HEK293 (cell line): Measurements from ENCODE around the gene ADAMTS16.
A peak's percentile ranks its signal among the peaks of the same experiment; 100 is the strongest.

Experiments
- FEZF1 ChIP-seq: fragments of 450-650 bp; formaldehyde crosslinking; IDR thresholded peaks from 2 replicates; pipeline ENCODE4 v1.5.1; 2016; ENCODE audit warnings: missing biosample characterization, missing genetic modification characterization
- GLI4 ChIP-seq: fragments of 450-650 bp; formaldehyde crosslinking; IDR thresholded peaks from 2 replicates; pipeline ENCODE4 v1.5.1; 2016; ENCODE audit warnings: missing biosample characterization, missing genetic modification characterization
- GLIS2 ChIP-seq: fragments of 450-650 bp; formaldehyde crosslinking; IDR thresholded peaks from 2 replicates; pipeline ENCODE4 v1.5.1; 2016; ENCODE audit warnings: missing biosample characterization, missing genetic modification characterization
- HIC1 ChIP-seq: fragments of 450-650 bp; formaldehyde crosslinking; IDR thresholded peaks from 2 replicates; pipeline ENCODE4 v1.5.1; 2016; ENCODE audit warnings: missing biosample characterization, missing genetic modification characterization
- INSM2 ChIP-seq: fragments of 450-650 bp; formaldehyde crosslinking; IDR thresholded peaks from 2 replicates; pipeline ENCODE4 v1.5.1; 2016; ENCODE audit warnings: missing biosample characterization, missing genetic modification characterization
- OSR2 ChIP-seq: fragments of 450-650 bp; formaldehyde crosslinking; IDR thresholded peaks from 2 replicates; pipeline ENCODE4 v1.5.1; 2016; ENCODE audit warnings: missing biosample characterization, missing genetic modification characterization
- TRIM28 ChIP-seq: IDR thresholded peaks from 2 replicates; pipeline ENCODE4 v1.6.1; 2011; ENCODE audit warnings: low read length, control low read depth, borderline replicate concordance
- ZBTB17 ChIP-seq: fragments of 450-650 bp; formaldehyde crosslinking; IDR thresholded peaks from 2 replicates; pipeline ENCODE4 v1.5.1; 2016; ENCODE audit warnings: missing biosample characterization, missing genetic modification characterization
- ZNF138 ChIP-seq: fragments of 450-650 bp; formaldehyde crosslinking; IDR thresholded peaks from 2 replicates; pipeline ENCODE4 v1.5.1; 2016; ENCODE audit warnings: missing biosample characterization, missing genetic modification characterization, borderline replicate concordance
- ZNF24 ChIP-seq: fragments of 450-650 bp; formaldehyde crosslinking; IDR thresholded peaks from 2 replicates; pipeline ENCODE4 v1.5.1; 2016; ENCODE audit warnings: missing biosample characterization, missing genetic modification characterization
- ZNF280D ChIP-seq: fragments of 450-650 bp; formaldehyde crosslinking; IDR thresholded peaks from 2 replicates; pipeline ENCODE4 v1.5.1; 2016; ENCODE audit warnings: missing biosample characterization, missing genetic modification characterization
- ZNF354C ChIP-seq: fragments of 450-650 bp; formaldehyde crosslinking; IDR thresholded peaks from 2 replicates; pipeline ENCODE4 v1.5.1; 2016; ENCODE audit warnings: missing biosample characterization, missing genetic modification characterization, low read depth, borderline replicate concordance
- ZNF488 ChIP-seq: fragments of 450-650 bp; formaldehyde crosslinking; IDR thresholded peaks from 2 replicates; pipeline ENCODE4 v1.5.1; 2016; ENCODE audit warnings: missing biosample characterization, missing genetic modification characterization
- ZNF544 ChIP-seq: fragments of 450-650 bp; formaldehyde crosslinking; IDR thresholded peaks from 2 replicates; pipeline ENCODE4 v1.5.0; 2017; ENCODE audit warnings: missing biosample characterization, missing genetic modification characterization
- ZNF560 ChIP-seq: fragments of 450-650 bp; formaldehyde crosslinking; IDR thresholded peaks from 2 replicates; pipeline ENCODE4 v1.5.1; 2017; ENCODE audit warnings: missing biosample characterization, missing genetic modification characterization, borderline replicate concordance
- ZNF624 ChIP-seq: fragments of 450-650 bp; formaldehyde crosslinking; IDR thresholded peaks from 2 replicates; pipeline ENCODE4 v1.5.1; 2017; ENCODE audit warnings: missing biosample characterization, missing genetic modification characterization
- ZNF626 ChIP-seq: fragments of 450-650 bp; sonication (Bioruptor Pico); formaldehyde crosslinking; IDR thresholded peaks from 2 replicates; pipeline ENCODE4 v1.5.1; 2018; ENCODE audit warnings: missing biosample characterization, missing genetic modification characterization, inconsistent platforms
- ZNF785 ChIP-seq: fragments of 450-650 bp; formaldehyde crosslinking; IDR thresholded peaks from 2 replicates; pipeline ENCODE4 v1.5.1; 2016; ENCODE audit warnings: missing biosample characterization, missing genetic modification characterization
- ZSCAN5A ChIP-seq: fragments of 450-650 bp; formaldehyde crosslinking; IDR thresholded peaks from 2 replicates; pipeline ENCODE4 v1.5.1; 2016; ENCODE audit warnings: missing biosample characterization, missing genetic modification characterization
- TF ChIP-seq, protein P1 (sequence below): fragments of 450-650 bp; IDR thresholded peaks from 2 replicates; pipeline ENCODE4 v1.5.1; 2018; ENCODE audit warnings: missing biosample characterization, mild to moderate bottlenecking, missing genetic modification characterization
- TF ChIP-seq, protein P2 (sequence below): fragments of 450-650 bp; formaldehyde crosslinking; IDR thresholded peaks from 2 replicates; pipeline ENCODE4 v1.5.1; 2016; ENCODE audit warnings: missing biosample characterization, missing genetic modification characterization, low read depth
- TF ChIP-seq, protein P3 (sequence below): fragments of 450-650 bp; formaldehyde crosslinking; IDR thresholded peaks from 2 replicates; pipeline ENCODE4 v1.5.1; 2016; ENCODE audit warnings: missing biosample characterization, missing genetic modification characterization

ADAMTS16 gene

DNA sequence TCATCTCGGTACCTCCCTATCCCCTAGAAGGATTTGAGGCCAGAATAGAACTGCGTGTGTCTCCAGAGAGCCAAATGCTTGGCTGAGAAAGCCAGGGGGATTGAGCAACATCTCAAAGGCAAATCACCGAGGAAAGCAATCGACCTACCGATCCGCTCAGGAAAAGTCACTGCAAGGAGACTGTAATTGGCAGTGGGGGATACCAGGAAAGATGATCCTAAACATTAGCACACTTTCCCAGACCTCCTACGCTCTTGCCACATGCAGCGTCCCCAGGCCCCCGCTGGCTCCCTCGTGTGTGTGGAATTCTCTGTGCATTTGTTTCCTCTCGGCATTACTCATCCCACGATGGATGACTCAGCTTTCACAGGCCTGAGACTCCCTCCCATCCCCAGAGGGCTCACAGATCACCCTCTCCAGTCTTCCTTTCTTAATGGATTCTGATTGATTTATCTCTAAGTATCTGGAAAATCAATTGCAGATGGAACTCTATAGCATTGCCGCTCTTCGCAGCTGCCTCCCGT, 200.1 kb downstream of the ADAMTS16 start (continued):
- TF ChIP-seq HIC1 (tag by site-specific recombination) (peak; percentile 85; the same call in 1 of the 2 replicates), ZNF488 (tag by site-specific recombination) (peak; percentile 79), ZNF544 (no peak), GLI4 (tag by site-specific recombination) (0 out of 2 replicates have a peak, but pooled peaks have one; percentile 21), OSR2 (peak; percentile 46; the same call in 1 of the 2 replicates), ZNF354C (tag by site-specific recombination) (no peak), ZNF785 (peak; percentile 88; the same call in 1 of the 2 replicates), ZNF560 (no peak), ZNF280D (tag by site-specific recombination) (no peak), ZNF624 (tag by site-specific recombination) (no peak), ZNF626 (no peak), GLIS2 (peak; percentile 95), ZNF138 (tag by site-specific recombination) (no peak), ZNF24 (tag by site-specific recombination) (peak; percentile 96), TRIM28 (peak; percentile 87), ZSCAN5A (tag by site-specific recombination) (0 out of 2 replicates have a peak, but pooled peaks have one; percentile 51), INSM2 (tag by site-specific recombination) (peak; percentile 96), FEZF1 (tag by site-specific recombination) (peak; percentile 97), ZBTB17 (tag by site-specific recombination) (peak; percentile 98)
- TF ChIP-seq, protein P1, sequence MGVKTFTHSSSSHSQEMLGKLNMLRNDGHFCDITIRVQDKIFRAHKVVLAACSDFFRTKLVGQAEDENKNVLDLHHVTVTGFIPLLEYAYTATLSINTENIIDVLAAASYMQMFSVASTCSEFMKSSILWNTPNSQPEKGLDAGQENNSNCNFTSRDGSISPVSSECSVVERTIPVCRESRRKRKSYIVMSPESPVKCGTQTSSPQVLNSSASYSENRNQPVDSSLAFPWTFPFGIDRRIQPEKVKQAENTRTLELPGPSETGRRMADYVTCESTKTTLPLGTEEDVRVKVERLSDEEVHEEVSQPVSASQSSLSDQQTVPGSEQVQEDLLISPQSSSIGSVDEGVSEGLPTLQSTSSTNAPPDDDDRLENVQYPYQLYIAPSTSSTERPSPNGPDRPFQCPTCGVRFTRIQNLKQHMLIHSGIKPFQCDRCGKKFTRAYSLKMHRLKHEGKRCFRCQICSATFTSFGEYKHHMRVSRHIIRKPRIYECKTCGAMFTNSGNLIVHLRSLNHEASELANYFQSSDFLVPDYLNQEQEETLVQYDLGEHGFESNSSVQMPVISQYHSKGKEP (tag by site-specific recombination), result peak; percentile 78
- TF ChIP-seq, protein P2, sequence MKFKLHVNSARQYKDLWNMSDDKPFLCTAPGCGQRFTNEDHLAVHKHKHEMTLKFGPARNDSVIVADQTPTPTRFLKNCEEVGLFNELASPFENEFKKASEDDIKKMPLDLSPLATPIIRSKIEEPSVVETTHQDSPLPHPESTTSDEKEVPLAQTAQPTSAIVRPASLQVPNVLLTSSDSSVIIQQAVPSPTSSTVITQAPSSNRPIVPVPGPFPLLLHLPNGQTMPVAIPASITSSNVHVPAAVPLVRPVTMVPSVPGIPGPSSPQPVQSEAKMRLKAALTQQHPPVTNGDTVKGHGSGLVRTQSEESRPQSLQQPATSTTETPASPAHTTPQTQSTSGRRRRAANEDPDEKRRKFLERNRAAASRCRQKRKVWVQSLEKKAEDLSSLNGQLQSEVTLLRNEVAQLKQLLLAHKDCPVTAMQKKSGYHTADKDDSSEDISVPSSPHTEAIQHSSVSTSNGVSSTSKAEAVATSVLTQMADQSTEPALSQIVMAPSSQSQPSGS, result peak; percentile 82
- TF ChIP-seq, protein P3, sequence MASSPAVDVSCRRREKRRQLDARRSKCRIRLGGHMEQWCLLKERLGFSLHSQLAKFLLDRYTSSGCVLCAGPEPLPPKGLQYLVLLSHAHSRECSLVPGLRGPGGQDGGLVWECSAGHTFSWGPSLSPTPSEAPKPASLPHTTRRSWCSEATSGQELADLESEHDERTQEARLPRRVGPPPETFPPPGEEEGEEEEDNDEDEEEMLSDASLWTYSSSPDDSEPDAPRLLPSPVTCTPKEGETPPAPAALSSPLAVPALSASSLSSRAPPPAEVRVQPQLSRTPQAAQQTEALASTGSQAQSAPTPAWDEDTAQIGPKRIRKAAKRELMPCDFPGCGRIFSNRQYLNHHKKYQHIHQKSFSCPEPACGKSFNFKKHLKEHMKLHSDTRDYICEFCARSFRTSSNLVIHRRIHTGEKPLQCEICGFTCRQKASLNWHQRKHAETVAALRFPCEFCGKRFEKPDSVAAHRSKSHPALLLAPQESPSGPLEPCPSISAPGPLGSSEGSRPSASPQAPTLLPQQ (tag by site-specific recombination), result peak; percentile 94
